Mesodermal cell (in vitro differentiated cells): ENCODE results near the gene ANGEL1.

Experiments used
- H3K27ac ChIP-seq: 2 replicates; pipeline ENCODE4 v1.7.0; 2013; ENCODE audit warnings: mild to moderate bottlenecking, low read depth, low read length, moderate library complexity; ENCODE audit not compliant: severe bottlenecking
- H3K36me3 ChIP-seq: 2 replicates; pipeline ENCODE4 v1.7.1; 2013; ENCODE audit warnings: mild to moderate bottlenecking, low read length, moderate library complexity; ENCODE audit not compliant: control insufficient read depth, insufficient read depth
- H3K4me1 ChIP-seq: one replicate; pipeline ENCODE4 v1.7.1; 2013; ENCODE audit warnings: mild to moderate bottlenecking, low read length; ENCODE audit not compliant: insufficient read depth, control insufficient read depth, poor library complexity, severe bottlenecking
- H3K4me3 ChIP-seq: 2 replicates; pipeline ENCODE4 v1.7.0; 2013; ENCODE audit warnings: low read length, control low read depth, mild to moderate bottlenecking; ENCODE audit not compliant: insufficient read depth, poor library complexity, severe bottlenecking; ENCODE audit errors: extremely low read depth
- H3K9me3 ChIP-seq: 2 replicates; pipeline ENCODE4 v1.7.1; 2013; ENCODE audit warnings: mild to moderate bottlenecking, low read length, moderate library complexity; ENCODE audit not compliant: control insufficient read depth
- WGBS, 2 experiments: methylation state at CpG; one replicate each; pipeline ENCODE4 v1.1.5; 2013; ENCODE audit warnings: missing lambda C conversion rate in 2 of 2; ENCODE audit not compliant: insufficient coverage in 2 of 2; 5-methylcytosine and 5-hydroxymethylcytosine counted together

ANGEL1 gene

GRCh38 chr14:76772300-76773187 is 40.1 kb downstream of the ANGEL1 start:
- Histone ChIP-seq H3K9me3 (no peaks in the 10 kb centered on the region), H3K4me3 (no peak overlapping the region), H3K27ac (peak overlapping the region; percentile 92), H3K36me3 (peaks cover 31% of the 10 kb centered on the region), H3K4me1 (peaks cover 53% of the 10 kb centered on the region)
- 27 to 41% methylated on average over 6 of the region's 13 CpGs for WGBS, 2 experiments

- Histone ChIP-seq H3K9me3 (no peaks in the 10 kb centered on the region), H3K36me3 (peaks cover 25% of the 10 kb centered on the region)
- 93 to 97% methylated on average over 5 to 6 of the region's 9 CpGs for WGBS, 2 experiments
These were observed 41.2 kb downstream of the ANGEL1 start for GRCh38 chr14:76771437-76771980.

GRCh38 chr14:76770521-76771436 is 41.9 kb downstream of the ANGEL1 start:
- peaks cover 25% of the 10 kb centered on the region for H3K36me3 ChIP-seq
- WGBS, 2 experiments: 98 to 100% methylated on average over 4 to 7 of the region's 10 CpGs
- H3K9me3 ChIP-seq: no peaks in the 10 kb centered on the region
- peaks cover 51% of the 10 kb centered on the region for H3K4me1 ChIP-seq
- peak overlapping the region; percentile 5 for H3K27ac ChIP-seq
- no peak overlapping the region for H3K4me3 ChIP-seq

More at GRCh38 chr14:76771437-76771980, 41.2 kb downstream of the ANGEL1 start:
- Histone ChIP-seq H3K4me3 (no peak overlapping the region), H3K27ac (no peak overlapping the region), H3K4me1 (peaks cover 55% of the 10 kb centered on the region)

GRCh38 chr14:76769636-76770292 is 42.9 kb downstream of the ANGEL1 start:
- no peaks in the 10 kb centered on the region for H3K9me3 ChIP-seq
- WGBS, 2 experiments: 94% methylated on average over 17 of the region's 18 CpGs
- peaks cover 56% of the 10 kb centered on the region for H3K4me1 ChIP-seq
- peaks cover 32% of the 10 kb centered on the region for H3K36me3 ChIP-seq
- no peak overlapping the region for H3K4me3 ChIP-seq
- H3K27ac ChIP-seq: no peak overlapping the region

- Histone ChIP-seq H3K4me3 (no peak overlapping the region), H3K4me1 (peaks cover 47% of the 10 kb centered on the region), H3K36me3 (peaks cover 32% of the 10 kb centered on the region), H3K9me3 (no peaks in the 10 kb centered on the region), H3K27ac (peak overlapping the region; percentile 55)
- WGBS, 2 experiments: 80 to 96% methylated on average over 6 to 8 of the region's 11 CpGs
These were observed 43.8 kb downstream of the ANGEL1 start for GRCh38 chr14:76768671-76769500.

- Histone ChIP-seq H3K4me1 (peaks cover 41% of the 10 kb centered on the region), H3K9me3 (no peaks in the 10 kb centered on the region), H3K27ac (peak overlapping the region; percentile 55), H3K4me3 (no peak overlapping the region), H3K36me3 (peaks cover 32% of the 10 kb centered on the region)
- 47 to 52% methylated on average over 6 to 11 of the region's 15 CpGs for WGBS, 2 experiments
These were observed 44.7 kb downstream of the ANGEL1 start for GRCh38 chr14:76767681-76768656.

GRCh38 chr14:76765461-76765931 is 47.2 kb downstream of the ANGEL1 start:
- Histone ChIP-seq H3K9me3 (no peaks in the 10 kb centered on the region), H3K27ac (no peak overlapping the region), H3K36me3 (peaks cover 25% of the 10 kb centered on the region), H3K4me1 (peaks cover 38% of the 10 kb centered on the region), H3K4me3 (no peak overlapping the region)
- WGBS, 2 experiments: 80 to 90% methylated on average over 3 to 6 of the region's 6 CpGs

- whole genome bisulfite sequencing, 2 experiments: 82 to 86% methylated on average over 9 to 11 of the region's 14 CpGs
- Histone ChIP-seq H3K4me3 (peak overlapping the region; percentile 65), H3K27ac (no peak overlapping the region), H3K36me3 (peaks cover 13% of the 10 kb centered on the region), H3K4me1 (peaks cover 31% of the 10 kb centered on the region), H3K9me3 (no peaks in the 10 kb centered on the region)
These were observed 49.3 kb downstream of the ANGEL1 start for GRCh38 chr14:76763096-76764041.
